ENCODE data around the gene SLCO4A1. TPM values are rescaled to one million over a fixed set of nuclear protein-coding genes. Genes with fewer than 3 reads are reported as not detected.

Gene SLCO4A1
- total and polyA plus RNA-seq, 11 donors, result 1.00 to 54.0 (median 11.5) TPM

GRCh38 chr20:62639765-62640164, 2.5 kb upstream of the SLCO4A1 start:
- TF ChIP-seq CTCF (IDR thresholded peaks at IDR 0.05), result no peak
- TF ChIP-seq POLR2A (IDR thresholded peaks at IDR 0.05), result no peak
- no peak overlapping the region for H3K27ac ChIP-seq
- no peaks in the 10 kb centered on the region for H3K36me3 ChIP-seq
- WGBS, 4 donors, result 90 to 95% (median 93%) methylated on average over 9 of the region's 9 CpGs
- H3K27me3 ChIP-seq, result peaks cover 0 to 33% (median 14%) of the 10 kb centered on the region in 9 donors
- no peak for ATAC-seq
- peaks cover 0 to 43% (median 24%) of the 10 kb centered on the region in 12 donors for H3K4me1 ChIP-seq
- DNase-seq, result no peak
- no peak overlapping the region for H3K4me3 ChIP-seq
- intact Hi-C loops (cut with DNase I), result loop anchor here in 2 of 10 donors (2.0 to 10.0 kb wide), 2 partner anchors 15 to 65 kb away; no protein-coding TSS in a partner anchor
- no peaks in the 10 kb centered on the region for H3K9me3 ChIP-seq

- TF ChIP-seq POLR2A (IDR thresholded peaks at IDR 0.05) (no peak), CTCF (IDR thresholded peaks at IDR 0.05) (no peak)
- H3K36me3 ChIP-seq, result no peaks in the 10 kb centered on the region
- no peak overlapping the region for H3K27ac ChIP-seq
- DNase-seq, result no peak
- no peak overlapping the region for H3K4me3 ChIP-seq
- no peak for ATAC-seq
- peaks cover 0 to 35% (median 12%) of the 10 kb centered on the region in 9 donors for H3K27me3 ChIP-seq
- no peaks in the 10 kb centered on the region for H3K9me3 ChIP-seq
- intact Hi-C loops (cut with DNase I), result loop anchor here in 1 of 10 donors (2.0 kb wide), 1 partner anchor 16 kb away; no protein-coding TSS in a partner anchor
- WGBS, 4 donors, result 91 to 94% (median 93%) methylated on average over 7 to 9 of the region's 9 CpGs
- peaks cover 0 to 54% (median 28%) of the 10 kb centered on the region in 12 donors for H3K4me1 ChIP-seq
Measured at GRCh38 chr20:62640870-62641269, 1.4 kb upstream of the SLCO4A1 start.

GRCh38 chr20:62641321-62642050, 817 bp upstream of the SLCO4A1 start:
- Histone ChIP-seq H3K9me3 (no peaks in the 10 kb centered on the region), H3K27me3 (peaks cover 0 to 35% (median 10%) of the 10 kb centered on the region in 9 donors), H3K36me3 (no peaks in the 10 kb centered on the region), H3K4me3 (peak overlapping the region; percentile 49 to 82 (median 70)), H3K27ac (peak overlapping the region in 11 of 12 donors; percentile 36 to 82 (median 75)), H3K4me1 (peaks cover 0 to 57% (median 28%) of the 10 kb centered on the region in 12 donors)
- intact Hi-C loops (cut with DNase I), result loop anchor here in 1 of 10 donors (2.0 kb wide), 1 partner anchor 17 kb away; no protein-coding TSS in a partner anchor
- WGBS, 4 donors, result 40 to 63% (median 43%) methylated on average over 21 to 32 of the region's 32 CpGs
- ATAC-seq (no peak), DNase-seq (no peak)
- no peak for TF ChIP-seq CTCF (IDR thresholded peaks at IDR 0.05)
- no peak for TF ChIP-seq POLR2A (IDR thresholded peaks at IDR 0.05)
